Caco-2 (cell line): ENCODE data around the gene LRRD1. TPM values are rescaled to one million over a fixed set of nuclear protein-coding genes. Genes with fewer than 3 reads are reported as not detected.
"Not testable (repeated sequence)": the region's sequence is repeated elsewhere in the genome, so short reads cannot be mapped to it uniquely, and the experiment has no call there.

Experiments
- BruUV-seq: library from RNA; stranded (reverse); fragments of 400-500 nt; replicated peaks from 2 replicates; lab custom pipeline; 2021; lab: Mats Ljungman, UMichigan
- CTCF ChIA-PET: fragments of 300-600 bp; sonication (Branson Sonifier 250); formaldehyde crosslinking; loops from one replicate; lab custom pipeline; 2022; ENCODE audit warnings: antibody characterized with exemption; lab: Charles Lee
- POLR2A ChIA-PET: fragments of 300-600 bp; sonication (Branson Sonifier 250); formaldehyde crosslinking; loops from one replicate; lab custom pipeline; 2022; ENCODE audit warnings: antibody characterized with exemption; lab: Charles Lee
- DNase-seq, 2 experiments: peaks; one replicate each; pipeline versions ENCODE4 v3.0.0 to v3.0.0-alpha.2; 2020 to 2022
- H3K27me3 ChIP-seq: replicated peaks from 2 replicates; pipeline ENCODE4 v1.6.0; 2011; ENCODE audit warnings: low read length; ENCODE audit not compliant: control insufficient read depth, insufficient read depth
- H3K36me3 ChIP-seq: 2 replicates; pipeline ENCODE4 v1.5.1; 2011; ENCODE audit warnings: low read length; ENCODE audit not compliant: control insufficient read depth, insufficient read depth
- H3K4me1 ChIP-seq: fragments of 250-450 bp; sonication (Bioruptor Pico); 2 replicates; pipeline ENCODE4 v1.5.1; 2020; ENCODE audit warnings: mild to moderate bottlenecking
- H3K4me3 ChIP-seq: 2 replicates; pipeline ENCODE4 v1.5.1; 2011; ENCODE audit warnings: low read depth, mild to moderate bottlenecking, control low read depth, low read length
- H3K9me3 ChIP-seq: fragments of 250-450 bp; sonication (Bioruptor Pico); 2 replicates; pipeline ENCODE4 v1.5.1; 2020; ENCODE audit warnings: mild to moderate bottlenecking, moderate library complexity
- H3K27ac Mint-ChIP-seq: one replicate; pipeline ENCODE4 v1.8.0; 2022; ENCODE audit warnings: mixed read lengths; ENCODE audit not compliant: unreplicated experiment
- H3K27me3 Mint-ChIP-seq: one replicate; pipeline ENCODE4 v1.8.0; 2022; ENCODE audit warnings: mixed read lengths; ENCODE audit not compliant: insufficient read depth, unreplicated experiment
- H3K36me3 Mint-ChIP-seq: one replicate; pipeline ENCODE4 v1.8.0; 2022; ENCODE audit warnings: mild to moderate bottlenecking, mixed read lengths; ENCODE audit not compliant: insufficient read depth, unreplicated experiment
- H3K4me1 Mint-ChIP-seq: one replicate; pipeline ENCODE4 v1.8.0; 2022; ENCODE audit warnings: low read depth, mixed read lengths; ENCODE audit not compliant: unreplicated experiment
- H3K4me3 Mint-ChIP-seq: one replicate; pipeline ENCODE4 v1.8.0; 2022; ENCODE audit warnings: mild to moderate bottlenecking, moderate library complexity, mixed read lengths; ENCODE audit not compliant: unreplicated experiment
- H3K9me3 Mint-ChIP-seq: one replicate; pipeline ENCODE4 v1.8.0; 2022; ENCODE audit warnings: mixed read lengths; ENCODE audit not compliant: unreplicated experiment
- intact Hi-C: fragments of 100-400 bp; cut with micrococcal nuclease; formaldehyde crosslinking; loops from one replicate; pipeline ENCODE4 v1.10.0; 2022; ENCODE audit not compliant: unreplicated experiment
- total RNA-seq: library from RNA; stranded (reverse); gene quantifications from 2 replicates; pipeline ENCODE4 v1.2.3, GENCODE V29; 2022
- TF ChIP-seq, protein P1 (sequence below), 2 experiments: fragments of 200-600 bp in 1 of 2; IDR thresholded peaks; 1 replicate in 1 of 2; 2 replicates in 1 of 2; pipeline versions ENCODE4 v1.5.1 to v1.8.0; 2011 to 2022; ENCODE audit warnings: antibody characterized with exemption in 1 of 2, control low read depth in 1 of 2, inconsistent platforms in 1 of 2, low read depth in 1 of 2, low read length in 1 of 2, mild to moderate bottlenecking in 1 of 2, moderate library complexity in 1 of 2; ENCODE audit not compliant: insufficient read depth in 1 of 2, severe bottlenecking in 1 of 2, unreplicated experiment in 1 of 2

The LRRD1 gene
- total RNA-seq, 1 experiment from 2014 or later = not detected

- H3K36me3 ChIP-seq = no peaks in the 10 kb centered on the region; the same call in 1 of the 2 replicates
- CTCF ChIA-PET = no interaction called here
- Mint-ChIP-seq H3K4me3 (no peak overlapping the region), H3K36me3 (peaks cover 97% of the 10 kb centered on the region), H3K27me3 (no peaks in the 10 kb centered on the region), H3K27ac (no peak overlapping the region), H3K4me1 (peaks cover 11% of the 10 kb centered on the region), H3K9me3 (no peaks in the 10 kb centered on the region)
- TF ChIP-seq, protein P1, sequence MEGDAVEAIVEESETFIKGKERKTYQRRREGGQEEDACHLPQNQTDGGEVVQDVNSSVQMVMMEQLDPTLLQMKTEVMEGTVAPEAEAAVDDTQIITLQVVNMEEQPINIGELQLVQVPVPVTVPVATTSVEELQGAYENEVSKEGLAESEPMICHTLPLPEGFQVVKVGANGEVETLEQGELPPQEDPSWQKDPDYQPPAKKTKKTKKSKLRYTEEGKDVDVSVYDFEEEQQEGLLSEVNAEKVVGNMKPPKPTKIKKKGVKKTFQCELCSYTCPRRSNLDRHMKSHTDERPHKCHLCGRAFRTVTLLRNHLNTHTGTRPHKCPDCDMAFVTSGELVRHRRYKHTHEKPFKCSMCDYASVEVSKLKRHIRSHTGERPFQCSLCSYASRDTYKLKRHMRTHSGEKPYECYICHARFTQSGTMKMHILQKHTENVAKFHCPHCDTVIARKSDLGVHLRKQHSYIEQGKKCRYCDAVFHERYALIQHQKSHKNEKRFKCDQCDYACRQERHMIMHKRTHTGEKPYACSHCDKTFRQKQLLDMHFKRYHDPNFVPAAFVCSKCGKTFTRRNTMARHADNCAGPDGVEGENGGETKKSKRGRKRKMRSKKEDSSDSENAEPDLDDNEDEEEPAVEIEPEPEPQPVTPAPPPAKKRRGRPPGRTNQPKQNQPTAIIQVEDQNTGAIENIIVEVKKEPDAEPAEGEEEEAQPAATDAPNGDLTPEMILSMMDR (IDR thresholded peaks at IDR 0.05; ENCODE audit: insufficient read depth in 1 of 2, low read depth in 1 of 2, low read length in 1 of 2, severe bottlenecking in 1 of 2, unreplicated experiment in 1 of 2) = no peak
- H3K9me3 ChIP-seq = no peaks in the 10 kb centered on the region
- POLR2A ChIA-PET = no interaction called here
- H3K27me3 ChIP-seq = no peaks in the 10 kb centered on the region
- no peak for DNase-seq
- intact Hi-C loops = no loop called here
- no peak overlapping the region for H3K4me3 ChIP-seq
- H3K4me1 ChIP-seq = no peaks in the 10 kb centered on the region
- BruUV-seq = no TSS peak
Measured at GRCh38 chr7:92108821-92109220, 70.1 kb downstream of the LRRD1 start.

DNA sequence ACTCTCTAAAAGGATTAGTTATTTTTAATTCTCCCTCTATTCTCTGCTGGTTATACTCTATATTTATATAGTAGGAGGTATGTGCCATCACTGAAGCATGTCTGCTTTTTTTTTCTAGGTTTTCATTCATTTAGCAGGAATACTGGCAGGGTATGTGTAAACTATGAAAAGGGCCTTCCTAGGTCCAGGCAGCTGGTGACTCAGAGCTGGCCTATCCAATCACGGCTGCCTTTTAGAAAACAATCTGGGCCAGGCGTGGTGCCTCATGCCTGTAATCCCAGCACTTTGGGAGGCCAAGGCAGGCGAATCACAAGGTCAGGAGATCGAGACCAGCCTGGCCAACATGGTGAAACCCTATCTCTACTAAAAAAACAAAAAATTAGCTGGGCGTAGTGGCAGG, 76.1 kb downstream of the LRRD1 start:
- H3K27ac Mint-ChIP-seq, H3K9me3 ChIP-seq, H3K36me3 ChIP-seq, CTCF ChIA-PET, DNase-seq, H3K4me3 ChIP-seq, H3K4me1 ChIP-seq, H3K27me3 ChIP-seq, H3K9me3 Mint-ChIP-seq, H3K27me3 Mint-ChIP-seq, POLR2A ChIA-PET, H3K4me3 Mint-ChIP-seq, intact Hi-C loops, BruUV-seq: not testable (repeated sequence)
- Mint-ChIP-seq H3K4me1 (peaks cover 11% of the 10 kb centered on the region), H3K36me3 (peaks cover 87% of the 10 kb centered on the region)

GRCh38 chr7:92100534-92100933, 78.4 kb downstream of the LRRD1 start:
- Mint-ChIP-seq H3K36me3 (peaks cover 83% of the 10 kb centered on the region), H3K27ac (no peak overlapping the region), H3K27me3 (no peaks in the 10 kb centered on the region), H3K9me3 (no peaks in the 10 kb centered on the region), H3K4me1 (peaks cover 11% of the 10 kb centered on the region), H3K4me3 (no peak overlapping the region)
- Histone ChIP-seq H3K36me3 (peaks cover 4% of the 10 kb centered on the region), H3K9me3 (no peaks in the 10 kb centered on the region), H3K27me3 (no peaks in the 10 kb centered on the region), H3K4me1 (no peaks in the 10 kb centered on the region), H3K4me3 (no peak overlapping the region)
- TF ChIP-seq, protein P1 (IDR thresholded peaks at IDR 0.05; ENCODE audit: insufficient read depth in 1 of 2, low read depth in 1 of 2, low read length in 1 of 2, severe bottlenecking in 1 of 2, unreplicated experiment in 1 of 2) = no peak
- intact Hi-C loops = no loop called here
- ChIA-PET CTCF (no interaction called here), POLR2A (no interaction called here)
- BruUV-seq = no TSS peak
- DNase-seq = no peak

DNA sequence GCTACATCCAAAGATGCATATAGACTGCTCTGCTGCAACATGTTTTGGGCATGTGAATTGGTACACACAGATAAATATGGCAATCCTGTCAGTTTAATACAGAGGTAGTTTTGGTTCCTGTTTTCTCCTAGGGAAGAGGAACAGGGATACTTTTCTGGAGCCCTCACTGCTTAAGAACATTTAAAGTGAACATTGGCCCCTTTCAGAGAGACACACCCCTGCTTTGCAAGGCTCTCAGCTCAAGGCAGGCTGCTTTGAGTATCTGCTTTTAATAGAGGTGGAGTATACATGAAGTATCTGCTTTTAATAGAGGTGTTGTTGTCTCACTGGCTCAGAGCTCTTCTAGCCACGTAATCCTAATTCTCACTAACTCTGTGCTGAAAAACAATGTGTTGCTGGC, 83.6 kb downstream of the LRRD1 start:
- Histone ChIP-seq H3K27me3 (no peaks in the 10 kb centered on the region), H3K9me3 (no peaks in the 10 kb centered on the region), H3K4me1 (no peaks in the 10 kb centered on the region), H3K36me3 (peaks cover 3% of the 10 kb centered on the region), H3K4me3 (no peak overlapping the region)
- TF ChIP-seq, protein P1 (IDR thresholded peaks at IDR 0.05; ENCODE audit: insufficient read depth in 1 of 2, low read depth in 1 of 2, low read length in 1 of 2, severe bottlenecking in 1 of 2, unreplicated experiment in 1 of 2) = no peak
- Mint-ChIP-seq H3K4me1 (no peaks in the 10 kb centered on the region), H3K9me3 (no peaks in the 10 kb centered on the region), H3K27me3 (no peaks in the 10 kb centered on the region), H3K36me3 (peaks cover 70% of the 10 kb centered on the region), H3K4me3 (no peak overlapping the region), H3K27ac (no peak overlapping the region)
- no peak for DNase-seq
- CTCF ChIA-PET = no interaction called here
- POLR2A ChIA-PET = interaction anchor here (0.5 kb wide), 1 partner anchor 22 kb away, joined by 3 read pairs; no protein-coding TSS in a partner anchor
- intact Hi-C loops = no loop called here
- no TSS peak for BruUV-seq
